GM23338 (cell line): ENCODE measurements around the gene COL8A1. TPM values are rescaled to one million over a fixed set of nuclear protein-coding genes. Genes with fewer than 3 reads are reported as not detected.

ENCODE experiments used
- ATAC-seq: fragments of 200-7000 bp; cut with Tn5 transposase; 3 replicates; pipeline ENCODE4 v1.9.1; 2020
- DNase-seq: peaks from one replicate; pipeline ENCODE4 v3.0.0-alpha.2; 2015; ENCODE audit warnings: low spot score
- H2AFZ ChIP-seq: fragments of 200-600 bp; sonication (generic); 2 replicates; pipeline ENCODE4 v1.8.0; 2016; ENCODE audit warnings: antibody characterized with exemption, mild to moderate bottlenecking, moderate library complexity
- H3F3A ChIP-seq: fragments of 200-600 bp; sonication (generic); replicated peaks from 2 replicates; pipeline ENCODE4 v1.8.0; 2017; ENCODE audit warnings: antibody characterized with exemption, mixed run types, low read depth
- H3K27ac ChIP-seq: fragments of 200-600 bp; sonication (generic); 2 replicates; pipeline ENCODE4 v1.6.1; 2016; ENCODE audit warnings: low read depth
- H3K27me3 ChIP-seq: fragments of 200-600 bp; sonication (generic); 2 replicates; pipeline ENCODE4 v1.8.0; 2016; ENCODE audit warnings: mild to moderate bottlenecking, mixed run types, moderate library complexity; ENCODE audit not compliant: insufficient read depth
- H3K36me3 ChIP-seq: fragments of 200-600 bp; sonication (generic); 2 replicates; pipeline ENCODE4 v1.8.0; 2016; ENCODE audit warnings: mild to moderate bottlenecking; ENCODE audit not compliant: insufficient read depth
- H3K4me1 ChIP-seq: fragments of 200-600 bp; sonication (generic); 2 replicates; pipeline ENCODE4 v1.8.0; 2016; ENCODE audit warnings: mild to moderate bottlenecking, moderate library complexity; ENCODE audit not compliant: insufficient read depth
- H3K4me2 ChIP-seq: fragments of 200-600 bp; sonication (generic); 2 replicates; pipeline ENCODE4 v1.7.1; 2017; ENCODE audit warnings: mixed run types
- H3K4me3 ChIP-seq: fragments of 200-600 bp; sonication (generic); 2 replicates; pipeline ENCODE4 v1.6.1; 2016; ENCODE audit warnings: mixed run types
- H3K79me2 ChIP-seq: fragments of 200-600 bp; sonication (generic); replicated peaks from 2 replicates; pipeline ENCODE4 v1.8.0; 2017; ENCODE audit warnings: mild to moderate bottlenecking; ENCODE audit not compliant: insufficient read depth
- H3K9me2 ChIP-seq: fragments of 200-600 bp; sonication (generic); 2 replicates; pipeline ENCODE4 v1.8.0; 2017; ENCODE audit not compliant: insufficient read depth
- H4K20me1 ChIP-seq: fragments of 200-600 bp; sonication (generic); replicated peaks from 2 replicates; pipeline ENCODE4 v1.8.0; 2017; ENCODE audit warnings: mild to moderate bottlenecking; ENCODE audit not compliant: insufficient read depth
- H3K27ac Mint-ChIP-seq: 2 replicates; pipeline ENCODE4 v1.8.0; 2020; ENCODE audit warnings: inconsistent platforms, mild to moderate bottlenecking, moderate library complexity, mixed read lengths
- H3K27me3 Mint-ChIP-seq: 3 replicates; pipeline ENCODE4 v1.8.0; 2022; ENCODE audit warnings: low read depth, mild to moderate bottlenecking, moderate library complexity, mixed read lengths, inconsistent platforms; ENCODE audit not compliant: insufficient read depth, poor library complexity
- H3K36me3 Mint-ChIP-seq: 3 replicates; pipeline ENCODE4 v1.8.0; 2021; ENCODE audit warnings: low read depth, mild to moderate bottlenecking, inconsistent platforms, moderate library complexity, mixed read lengths
- H3K4me1 Mint-ChIP-seq: 3 replicates; pipeline ENCODE4 v1.8.0; 2020; ENCODE audit warnings: mild to moderate bottlenecking, inconsistent platforms, mixed read lengths
- H3K4me3 Mint-ChIP-seq: 3 replicates; pipeline ENCODE4 v1.8.0; 2021; ENCODE audit warnings: moderate library complexity, mild to moderate bottlenecking, inconsistent platforms, mixed read lengths
- H3K9me3 Mint-ChIP-seq: 3 replicates; pipeline ENCODE4 v1.8.0; 2020; ENCODE audit warnings: moderate library complexity, mild to moderate bottlenecking, inconsistent platforms, mixed read lengths
- CREB1 ChIP-seq: fragments of 250-450 bp; sonication (Bioruptor Pico); IDR thresholded peaks from 2 replicates; pipeline ENCODE4 v1.5.0; 2020; ENCODE audit warnings: low read depth, mild to moderate bottlenecking, moderate library complexity
- CTCF ChIP-seq, 2 experiments: fragments of 200-600 bp in 1 of 2; sonication (generic) in 1 of 2; conservative IDR thresholded peaks; 2 replicates each; pipeline versions ENCODE4 v1.5.1 to v1.6.1; 2016 to 2017; ENCODE audit warnings: antibody characterized with exemption in 2 of 2, low read depth in 2 of 2, mild to moderate bottlenecking in 2 of 2, moderate library complexity in 1 of 2
- ETS1 ChIP-seq: IDR thresholded peaks from 2 replicates; pipeline ENCODE4 v1.6.1; 2016; ENCODE audit warnings: antibody characterized with exemption
- ZNF331 ChIP-seq: fragments of 250-450 bp; sonication (Bioruptor Pico); IDR thresholded peaks from 2 replicates; pipeline ENCODE4 v1.5.0; 2020; ENCODE audit warnings: low read depth, mild to moderate bottlenecking, moderate library complexity
- ZNF462 ChIP-seq: fragments of 250-450 bp; sonication (Bioruptor Pico); IDR thresholded peaks from 2 replicates; pipeline ENCODE4 v1.5.0; 2020; ENCODE audit warnings: mild to moderate bottlenecking, moderate library complexity
- polyA plus RNA-seq: library from polyadenylated mRNA; unstranded; fragments of >200 nt; fragmentation: Nextera tagmentation; extraction: Ambion mirVana; gene quantifications from 2 replicates; pipeline ENCODE4 v1.2.1, GENCODE V29; 2016
- total RNA-seq: library from RNA; depleted of rRNA; stranded (reverse); fragments of >200 nt; shearing (Covaris generic); gene quantifications from 2 replicates; pipeline ENCODE4 v1.2.3, GENCODE V29; 2014

COL8A1 gene
- total and polyA plus RNA-seq, 2 experiments from 2014 or later = 0.26 to 0.97 TPM

GRCh38 chr3:99825004-99825640, 186.7 kb downstream of the COL8A1 start (continued):
- TF ChIP-seq ZNF462 (CRISPR knock-in tag) = no peak

- Mint-ChIP-seq H3K4me1 (peaks cover 8% of the 10 kb centered on the region), H3K36me3 (no peaks in the 10 kb centered on the region; the same call in 2 of the 3 replicates), H3K4me3 (no peak overlapping the region), H3K27me3 (no peaks in the 10 kb centered on the region), H3K9me3 (no peaks in the 10 kb centered on the region), H3K27ac (no peak overlapping the region)
- H3K27ac ChIP-seq = no peak overlapping the region
- H3K4me2 ChIP-seq = no peak overlapping the region
- ATAC-seq (no peak), DNase-seq (no peak)
- peaks cover 84% of the 10 kb centered on the region for H3K79me2 ChIP-seq
- H3K4me3 ChIP-seq = no peak overlapping the region
- no peaks in the 10 kb centered on the region for H3F3A ChIP-seq
- H2AFZ ChIP-seq = no peak overlapping the region
- no peaks in the 10 kb centered on the region for H3K27me3 ChIP-seq
- H4K20me1 ChIP-seq = peaks cover under 1% of the 10 kb centered on the region; the same call in 1 of the 2 replicates
- H3K9me2 ChIP-seq = no peaks in the 10 kb centered on the region
- peaks cover 3% of the 10 kb centered on the region; the same call in 1 of the 2 replicates for H3K4me1 ChIP-seq
- H3K36me3 ChIP-seq = no peaks in the 10 kb centered on the region
- TF ChIP-seq CREB1 (CRISPR knock-in tag) (no peak), ETS1 (no peak), CTCF (conservative IDR thresholded peaks at IDR 0.05; ENCODE audit: low read depth in 2 of 2) (no peak), ZNF331 (no peak), ZNF462 (CRISPR knock-in tag) (no peak)
Measured at GRCh38 chr3:99829844-99830243, 191.4 kb downstream of the COL8A1 start.
